ENCODE measurements around the gene LURAP1L.

- TF ChIP-seq, protein P1, sequence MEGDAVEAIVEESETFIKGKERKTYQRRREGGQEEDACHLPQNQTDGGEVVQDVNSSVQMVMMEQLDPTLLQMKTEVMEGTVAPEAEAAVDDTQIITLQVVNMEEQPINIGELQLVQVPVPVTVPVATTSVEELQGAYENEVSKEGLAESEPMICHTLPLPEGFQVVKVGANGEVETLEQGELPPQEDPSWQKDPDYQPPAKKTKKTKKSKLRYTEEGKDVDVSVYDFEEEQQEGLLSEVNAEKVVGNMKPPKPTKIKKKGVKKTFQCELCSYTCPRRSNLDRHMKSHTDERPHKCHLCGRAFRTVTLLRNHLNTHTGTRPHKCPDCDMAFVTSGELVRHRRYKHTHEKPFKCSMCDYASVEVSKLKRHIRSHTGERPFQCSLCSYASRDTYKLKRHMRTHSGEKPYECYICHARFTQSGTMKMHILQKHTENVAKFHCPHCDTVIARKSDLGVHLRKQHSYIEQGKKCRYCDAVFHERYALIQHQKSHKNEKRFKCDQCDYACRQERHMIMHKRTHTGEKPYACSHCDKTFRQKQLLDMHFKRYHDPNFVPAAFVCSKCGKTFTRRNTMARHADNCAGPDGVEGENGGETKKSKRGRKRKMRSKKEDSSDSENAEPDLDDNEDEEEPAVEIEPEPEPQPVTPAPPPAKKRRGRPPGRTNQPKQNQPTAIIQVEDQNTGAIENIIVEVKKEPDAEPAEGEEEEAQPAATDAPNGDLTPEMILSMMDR (IDR thresholded peaks at IDR 0.05; ENCODE audit: low read depth, low read length) = no peak
- no peak for TF ChIP-seq EZH2phosphoT487 (IDR thresholded peaks at IDR 0.05; ENCODE audit: low read depth)
Observed at GRCh38 chr9:12817702-12818101, 42.9 kb downstream of the LURAP1L start.

All from OCI-LY3 (cell line).